GM19463 (cell line): ENCODE measurements around the gene ZNF549.
"Not testable (repeated sequence)": the region's sequence is repeated elsewhere in the genome, so short reads cannot be mapped to it uniquely, and the experiment has no call there.

Experiments
- ATAC-seq: cut with Tn5 transposase; IDR thresholded peaks from one replicate; pipeline ENCODE4 v1.9.1; 2021; ENCODE audit warnings: mild to moderate bottlenecking, moderate library complexity; ENCODE audit not compliant: unreplicated experiment

Gene ZNF549

GRCh38 chr19:57527136-57527881, at the start of gene ZNF549:
TSS of gene ZNF549 (plus strand) at chr19:57527356. CDS start at chr19:57527574, 218 bp downstream.
- peak; percentile 99 for ATAC-seq

DNA sequence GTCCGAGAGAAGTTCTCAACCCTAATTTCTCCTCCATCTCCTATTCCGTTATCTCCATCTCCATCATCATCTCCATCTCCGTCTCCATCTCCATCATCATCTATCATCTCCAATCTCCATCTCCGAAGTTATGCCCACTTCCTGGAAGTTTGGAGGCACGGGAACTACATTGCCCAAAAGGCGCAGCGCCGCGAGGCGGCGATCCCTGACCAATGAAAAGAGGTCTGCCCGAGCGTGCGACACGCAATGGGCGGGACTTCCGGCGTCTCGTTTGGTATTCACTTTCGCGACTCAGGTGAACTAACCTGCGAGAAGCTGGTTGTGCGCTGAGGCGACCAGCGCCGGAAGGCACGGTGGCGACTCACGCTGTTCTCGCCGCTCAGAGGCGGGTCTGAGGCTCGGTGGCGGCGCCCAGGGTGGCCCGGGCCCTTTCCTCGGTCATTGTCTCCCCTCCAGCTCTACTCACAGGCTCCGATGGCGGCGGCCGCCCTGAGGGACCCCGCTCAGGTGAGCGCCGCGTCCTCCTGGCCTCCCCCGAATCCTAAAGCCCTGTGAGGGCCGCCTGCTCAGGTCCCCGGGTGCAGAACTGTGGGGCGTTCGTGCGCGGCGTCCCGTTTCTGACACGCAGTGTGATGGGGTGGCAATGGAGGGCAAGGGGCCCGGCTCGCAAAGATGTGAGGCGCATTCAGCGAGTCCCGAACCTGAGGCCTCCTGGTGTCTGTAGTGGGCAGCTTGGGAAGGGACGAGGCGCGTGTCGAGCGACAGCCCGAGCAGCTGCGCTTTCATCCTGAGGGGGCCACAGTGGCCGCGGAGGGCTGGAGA, 39.5 kb upstream of the ZNF549 start, which contains the start of gene ZNF419:
Gene ZNF419 (plus strand): TSS at position 274 of the 822 bp plus-strand sequence. CDS start 201 bp downstream, at position 475.
- peak; percentile 95 for ATAC-seq

- not testable (repeated sequence) for ATAC-seq
Observed at GRCh38 chr19:57488299-57488644, 38.9 kb upstream of the ZNF549 start.

DNA sequence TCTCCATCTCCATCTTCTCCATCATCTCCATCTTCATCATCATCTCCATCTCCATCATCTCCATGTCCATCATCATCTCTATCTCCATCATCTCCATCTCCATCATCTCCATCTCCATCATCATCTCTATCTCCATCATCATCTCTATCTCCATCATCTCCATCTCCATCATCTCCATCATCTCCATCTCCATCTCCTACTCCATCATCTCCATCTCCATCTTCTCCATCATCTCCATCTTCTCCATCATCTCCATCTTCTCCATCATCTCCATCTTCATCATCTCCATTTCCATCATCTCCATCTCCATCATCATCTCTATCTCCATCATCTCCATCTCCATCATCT, 27.9 kb upstream of the ZNF549 start:
- ATAC-seq: not testable (repeated sequence)

DNA sequence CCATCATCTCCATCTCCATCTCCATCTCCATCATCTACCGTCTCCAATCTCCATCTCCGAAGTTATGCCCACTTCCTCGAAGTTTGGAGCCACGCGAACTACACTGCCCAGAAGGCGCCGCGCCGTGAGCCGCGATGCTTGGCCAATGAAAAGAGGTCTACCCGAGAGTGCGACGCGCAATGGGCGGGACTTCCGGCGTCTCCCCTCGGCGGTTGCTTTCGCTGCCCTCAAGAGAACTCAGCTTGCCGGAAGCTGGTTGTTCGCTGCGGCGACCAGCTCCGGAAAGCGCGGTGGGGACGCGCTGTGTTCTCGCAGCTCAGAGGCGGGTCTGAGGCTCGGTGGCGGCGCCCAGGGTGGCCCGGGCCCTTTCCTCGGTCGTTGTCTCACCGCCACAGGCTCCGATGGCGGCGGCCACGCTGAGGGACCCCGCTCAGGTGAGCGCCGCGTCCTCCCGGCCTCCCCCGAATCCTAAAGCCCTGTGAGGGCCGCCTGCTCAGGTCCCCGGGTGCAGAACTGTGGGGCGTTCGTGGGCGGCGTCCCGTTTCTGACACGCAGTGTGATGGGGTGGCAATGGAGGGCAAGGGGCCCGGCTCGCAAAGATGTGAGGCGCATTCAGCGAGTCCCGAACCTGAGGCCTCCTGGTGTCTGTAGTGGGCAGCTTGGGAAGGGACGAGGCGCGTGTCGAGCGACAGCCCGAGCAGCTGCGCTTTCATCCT, 27.3 kb upstream of the ZNF549 start, which contains the start of gene ZNF773:
Gene ZNF773 (plus strand): TSS at position 259 of the 716 bp plus-strand sequence. CDS start 143 bp downstream, at position 402.
- peak; percentile 100 for ATAC-seq

DNA sequence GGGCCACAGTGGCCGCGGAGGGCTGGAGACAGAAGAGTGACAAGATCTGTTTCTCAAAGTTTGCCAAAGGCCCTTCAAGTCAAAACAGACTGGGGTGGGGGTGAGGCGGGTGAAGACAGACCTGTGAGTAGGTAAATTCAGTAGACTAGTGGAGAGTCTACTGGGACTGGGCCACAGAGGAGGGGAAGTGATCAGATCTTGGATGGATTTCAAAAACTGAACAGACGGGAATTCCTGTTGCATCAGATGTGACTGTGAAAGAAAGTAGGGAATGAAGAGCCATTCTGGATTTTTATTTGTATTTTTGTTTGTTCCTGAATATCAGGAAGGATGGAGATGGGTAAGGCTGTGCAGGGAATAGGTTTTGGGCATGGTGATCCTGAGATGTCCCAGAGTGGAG, 26.8 kb upstream of the ZNF549 start:
- not testable (repeated sequence) for ATAC-seq

GRCh38 chr19:57506163-57506562, 21.0 kb upstream of the ZNF549 start:
- no peak for ATAC-seq

DNA sequence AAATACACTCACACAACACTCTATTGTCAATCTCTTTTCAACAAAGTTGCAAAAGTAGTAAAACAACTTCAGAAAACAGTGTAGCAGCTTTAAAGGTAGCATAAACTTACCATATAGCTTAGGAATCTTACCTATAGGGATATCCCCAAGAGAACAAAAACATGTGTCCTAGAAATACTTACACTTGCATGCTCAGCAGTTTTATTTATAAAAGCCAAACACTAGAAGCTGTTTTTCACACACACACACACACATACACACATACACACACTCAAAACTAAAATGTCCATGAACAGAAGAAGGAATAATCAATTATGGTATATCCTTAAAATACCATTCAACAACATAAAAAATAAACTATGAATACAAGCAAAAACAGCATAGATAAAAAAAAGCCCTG, 15.7 kb upstream of the ZNF549 start:
- ATAC-seq: no peak

GRCh38 chr19:57512845-57513244, 14.3 kb upstream of the ZNF549 start:
- ATAC-seq: no peak

DNA sequence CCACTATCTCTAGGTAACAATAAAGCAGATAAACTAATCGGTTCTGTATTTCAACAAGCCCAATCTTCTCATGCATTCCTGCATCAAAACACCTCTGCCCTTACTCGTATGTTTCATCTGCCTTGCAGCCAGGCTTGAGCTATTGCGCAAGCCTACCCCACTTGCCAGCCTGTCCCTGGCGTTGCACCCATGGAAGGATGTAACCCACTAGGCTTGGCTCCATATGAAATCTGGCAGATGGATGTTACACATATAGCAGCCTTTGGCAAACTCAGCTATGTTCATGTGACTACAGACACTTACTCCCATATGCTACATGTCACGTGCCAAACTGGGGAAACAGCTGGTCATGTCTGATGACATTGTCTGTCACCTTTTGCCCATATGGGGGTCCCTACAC, 11.9 kb upstream of the ZNF549 start:
- no peak for ATAC-seq

DNA sequence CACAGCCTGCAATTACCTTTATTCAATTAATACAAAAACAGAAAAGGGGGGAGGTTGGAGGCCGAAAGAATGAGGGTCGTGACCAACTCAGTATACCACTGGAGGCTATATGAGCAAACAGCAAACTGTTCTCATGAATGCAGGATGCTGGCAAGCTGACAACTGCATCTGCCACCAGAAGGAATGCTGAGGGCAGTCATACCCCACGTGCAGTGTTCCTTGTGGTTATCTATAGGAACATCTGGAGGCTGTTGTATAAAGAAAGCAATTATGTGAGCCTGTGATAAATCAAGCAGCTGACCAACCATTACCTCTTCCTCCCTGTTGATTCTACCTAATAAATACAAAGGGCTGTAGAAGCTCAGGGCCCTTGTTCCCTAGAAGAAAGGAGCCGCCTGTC, 9.1 kb upstream of the ZNF549 start:
- not testable (repeated sequence) for ATAC-seq

- ATAC-seq: no peak
Observed at GRCh38 chr19:57537953-57538547, 10.9 kb downstream of the ZNF549 start.

- ATAC-seq: no peak
Observed at GRCh38 chr19:57546513-57546912, 19.4 kb downstream of the ZNF549 start.

DNA sequence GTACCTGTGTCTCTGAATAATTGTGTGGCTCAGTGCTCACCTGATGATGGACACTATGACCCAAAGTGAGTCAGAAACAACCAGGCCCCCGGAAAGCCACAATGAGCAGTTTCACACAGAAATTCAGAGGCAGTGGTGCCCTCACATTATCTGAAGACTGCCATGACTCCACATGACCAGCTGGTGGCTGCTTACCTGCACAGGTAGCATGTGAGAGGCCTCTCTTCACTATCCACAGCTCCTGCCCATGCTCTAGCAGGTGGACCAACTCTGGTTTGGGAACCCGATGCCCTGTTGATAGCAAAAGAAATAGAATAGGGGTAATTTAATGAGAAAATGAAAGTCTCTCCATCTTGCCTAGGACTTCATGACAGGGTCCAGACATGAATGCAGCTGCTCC, 25.3 kb downstream of the ZNF549 start:
- ATAC-seq: no peak

GRCh38 chr19:57557659-57558058, 30.5 kb downstream of the ZNF549 start:
- no peak for ATAC-seq

- no peak for ATAC-seq
Observed at GRCh38 chr19:57558525-57558924, 31.4 kb downstream of the ZNF549 start.

- ATAC-seq: no peak
Observed at GRCh38 chr19:57559008-57559403, 31.9 kb downstream of the ZNF549 start.

GRCh38 chr19:57559404-57560025, 32.4 kb downstream of the ZNF549 start, which contains the start of gene ZNF550:
TSS of gene ZNF550 (minus strand) at chr19:57559863. CDS start at chr19:57559682, 181 bp downstream.
- peak; percentile 100 for ATAC-seq

DNA sequence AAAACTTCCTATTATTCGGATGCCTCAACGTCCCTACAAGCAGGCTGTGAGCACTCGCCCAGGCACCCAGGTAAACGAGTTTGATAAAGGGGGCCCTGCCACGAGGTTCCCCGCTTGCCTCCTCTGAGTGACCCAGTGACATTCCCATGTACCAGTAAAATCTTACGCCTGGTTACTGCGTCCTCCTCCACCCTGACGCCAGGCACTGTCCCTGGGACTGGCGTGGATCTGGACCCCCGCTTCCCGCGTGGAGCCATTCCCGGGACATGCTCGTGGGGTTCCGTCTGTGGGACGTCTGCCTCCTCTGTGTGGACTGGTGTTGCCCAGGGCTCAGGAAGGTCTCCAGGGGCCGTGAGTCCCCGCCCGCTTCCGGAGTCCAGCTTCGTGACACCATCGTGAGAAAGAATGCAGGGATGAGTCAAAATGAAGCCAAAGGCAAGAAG, 32.9 kb downstream of the ZNF549 start:
- no peak for ATAC-seq

GRCh38 chr19:57563547-57563946, 36.4 kb downstream of the ZNF549 start:
- no peak for ATAC-seq
